HUES48 (cell line): ENCODE data around the gene RHOC.
A peak's percentile ranks its signal among the peaks of the same experiment; 100 is the strongest.

Experiments used
- H3K27ac ChIP-seq: one replicate; pipeline ENCODE4 v1.7.0; 2013; ENCODE audit warnings: low read depth, low read length, inconsistent platforms
- H3K27me3 ChIP-seq: 2 replicates; pipeline ENCODE4 v1.6.1; 2013; ENCODE audit warnings: mild to moderate bottlenecking, low read length; ENCODE audit not compliant: control insufficient read depth, insufficient read depth
- H3K36me3 ChIP-seq: 2 replicates; pipeline ENCODE4 v1.6.1; 2013; ENCODE audit warnings: low read length; ENCODE audit not compliant: control insufficient read depth, insufficient read depth
- H3K4me1 ChIP-seq: 2 replicates; pipeline ENCODE4 v1.6.1; 2013; ENCODE audit warnings: mild to moderate bottlenecking, low read length; ENCODE audit not compliant: control insufficient read depth, insufficient read depth
- H3K4me3 ChIP-seq: 2 replicates; pipeline ENCODE4 v1.5.1; 2013; ENCODE audit warnings: mild to moderate bottlenecking, low read depth, low read length
- H3K9ac ChIP-seq: 2 replicates; pipeline ENCODE4 v1.6.1; 2013; ENCODE audit warnings: mild to moderate bottlenecking, low read depth, low read length, moderate library complexity
- H3K9me3 ChIP-seq: 2 replicates; pipeline ENCODE4 v1.6.1; 2013; ENCODE audit warnings: low read length; ENCODE audit not compliant: control insufficient read depth, insufficient read depth

The RHOC gene

DNA sequence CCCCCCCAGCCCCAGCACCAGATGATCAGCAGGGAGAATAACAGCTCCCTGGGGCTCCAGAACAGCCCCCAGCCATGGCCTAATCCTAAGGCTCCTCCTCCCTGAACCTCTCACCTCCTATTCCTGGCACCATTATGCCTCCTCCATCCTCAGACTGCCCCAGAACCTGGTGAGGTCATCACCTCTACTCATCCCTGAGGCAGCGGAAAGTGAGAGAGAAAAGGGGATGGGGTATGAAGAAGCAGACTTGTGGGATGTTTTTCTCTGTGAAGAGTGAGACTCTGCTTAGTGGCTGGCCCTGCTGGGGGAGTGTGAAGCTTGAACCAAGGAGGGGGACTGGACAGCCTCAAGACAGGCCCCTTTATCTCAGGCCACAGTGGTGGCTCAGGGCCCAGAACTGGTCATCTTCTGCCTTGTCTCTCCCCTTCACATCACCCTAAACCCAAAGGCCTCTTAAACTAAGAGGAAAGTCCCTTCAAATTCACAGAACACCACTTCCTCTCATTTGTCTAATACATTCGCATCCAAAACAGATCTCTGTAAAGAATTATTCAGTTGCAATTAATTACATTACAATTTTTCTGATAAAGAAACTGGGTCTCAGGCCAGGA, 10.4 kb upstream of the RHOC start:
- Histone ChIP-seq H3K36me3 (no peaks in the 10 kb centered on the region), H3K4me1 (peaks cover 14% of the 10 kb centered on the region), H3K9ac (no peak overlapping the region), H3K9me3 (no peaks in the 10 kb centered on the region), H3K27me3 (peaks cover 52% of the 10 kb centered on the region), H3K4me3 (no peak overlapping the region), H3K27ac (no peak overlapping the region)

DNA sequence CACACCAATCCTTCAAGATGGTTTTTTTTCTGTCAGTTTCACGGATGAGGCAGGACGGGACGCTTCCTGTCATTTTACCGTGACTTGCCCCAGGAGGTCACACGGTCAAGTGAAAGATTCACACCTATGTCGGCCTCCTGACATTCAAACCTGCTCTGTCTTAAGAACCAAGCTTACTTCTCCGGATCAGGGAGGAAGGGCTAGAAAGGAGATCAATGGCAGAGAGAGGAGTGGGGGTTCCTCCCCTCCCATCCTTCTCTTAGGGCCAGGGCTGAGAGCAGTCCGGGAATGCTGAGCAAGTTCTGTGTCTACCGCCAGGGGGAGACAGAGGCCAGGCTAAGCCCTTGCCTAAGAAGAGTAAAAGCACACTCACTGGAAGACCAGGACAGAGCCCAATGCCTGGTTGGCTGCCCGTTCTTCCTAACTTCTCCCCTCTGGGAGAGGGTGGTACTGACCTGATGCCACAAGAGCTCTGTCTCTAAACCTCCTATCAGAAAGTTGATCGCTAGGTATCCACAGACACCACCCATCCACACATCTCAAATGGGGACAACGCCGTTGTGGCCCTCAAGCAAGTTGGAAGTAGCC, 9.3 kb upstream of the RHOC start:
- Histone ChIP-seq H3K9me3 (no peaks in the 10 kb centered on the region), H3K4me1 (peaks cover 23% of the 10 kb centered on the region), H3K9ac (no peak overlapping the region), H3K27ac (no peak overlapping the region), H3K36me3 (no peaks in the 10 kb centered on the region), H3K27me3 (peaks cover 43% of the 10 kb centered on the region), H3K4me3 (peak overlapping the region; percentile 76)

GRCh38 chr1:112715264-112716053, 8.5 kb upstream of the RHOC start, which contains the start of gene PPM1J:
Gene PPM1J (minus strand): TSS chr1:112715332. CDS start chr1:112715301, 31 bp downstream.
- Histone ChIP-seq H3K4me3 (peak within 1 kb of the TSS; percentile 76), H3K9ac (no peak within 1 kb of the TSS; the same call in 1 of the 2 replicates), H3K27me3 (peaks cover 42% of the 10 kb centered on the region), H3K4me1 (peaks cover 28% of the 10 kb centered on the region), H3K9me3 (no peaks in the 10 kb centered on the region), H3K27ac (no peak within 1 kb of the TSS), H3K36me3 (peaks cover 4% of the 10 kb centered on the region; the same call in 1 of the 2 replicates)

DNA sequence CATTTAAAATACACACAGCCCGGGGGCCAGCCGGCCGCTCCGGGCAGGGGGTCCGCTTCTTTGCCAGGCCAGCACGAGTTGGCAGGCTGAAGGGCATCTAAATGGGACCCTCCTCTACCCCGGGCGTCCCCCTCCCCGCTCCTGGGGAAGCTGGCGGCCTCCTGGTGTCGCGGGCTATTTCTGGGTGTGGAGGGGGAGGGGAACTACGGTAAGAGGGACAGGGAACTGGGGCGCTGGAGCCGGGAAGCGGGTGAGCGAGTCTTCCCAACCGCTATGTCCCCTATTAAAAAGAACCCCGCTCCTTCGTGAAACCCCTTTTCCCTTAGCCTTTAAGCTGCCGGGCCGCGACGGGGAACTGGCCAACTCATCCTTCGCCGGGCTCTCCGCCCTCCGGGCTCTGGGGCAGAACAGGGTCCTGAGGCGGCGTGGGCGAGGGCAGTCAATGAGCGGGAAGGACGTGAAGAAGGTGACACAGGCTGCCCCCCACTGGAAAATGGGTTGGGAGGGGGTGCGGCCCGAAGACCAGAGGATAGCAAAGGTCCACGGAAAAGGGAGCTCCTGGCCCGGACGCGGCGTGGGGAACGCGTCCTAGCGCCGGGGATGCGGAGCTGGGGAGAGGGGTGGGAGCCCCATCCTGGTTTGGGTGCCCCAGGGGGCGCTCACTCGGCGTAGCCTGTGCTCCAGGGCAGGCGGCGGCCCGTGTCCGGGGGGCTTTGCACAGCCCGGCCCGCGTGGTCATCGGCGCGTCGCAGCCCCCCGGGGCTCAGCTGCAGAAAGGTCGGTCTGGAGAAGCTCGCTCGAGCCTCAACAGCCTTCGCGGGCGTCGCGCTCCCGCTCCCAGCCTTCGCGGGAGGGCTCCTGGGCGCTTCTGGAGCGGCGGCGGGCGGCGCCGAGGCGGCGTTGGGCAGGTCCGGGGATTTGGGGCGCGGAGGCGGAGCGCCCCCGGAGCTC, 7.7 kb upstream of the RHOC start:
- peaks cover 12% of the 10 kb centered on the region for H3K36me3 ChIP-seq
- peaks cover 28% of the 10 kb centered on the region for H3K4me1 ChIP-seq
- peak overlapping the region; percentile 76 for H3K4me3 ChIP-seq
- H3K9ac ChIP-seq, result no peak overlapping the region; the same call in 1 of the 2 replicates
- peaks cover 36% of the 10 kb centered on the region for H3K27me3 ChIP-seq
- no peak overlapping the region for H3K27ac ChIP-seq
- no peaks in the 10 kb centered on the region for H3K9me3 ChIP-seq

GRCh38 chr1:112713466-112714312, 6.8 kb upstream of the RHOC start:
- Histone ChIP-seq H3K4me1 (peaks cover 28% of the 10 kb centered on the region), H3K9me3 (no peaks in the 10 kb centered on the region), H3K9ac (no peak overlapping the region), H3K27me3 (peaks cover 30% of the 10 kb centered on the region), H3K36me3 (peaks cover 14% of the 10 kb centered on the region), H3K27ac (no peak overlapping the region), H3K4me3 (peak overlapping the region; percentile 76)

GRCh38 chr1:112712701-112713128, 5.8 kb upstream of the RHOC start:
- no peak overlapping the region for H3K4me3 ChIP-seq
- H3K27me3 ChIP-seq, result peaks cover 36% of the 10 kb centered on the region
- no peaks in the 10 kb centered on the region for H3K9me3 ChIP-seq
- no peak overlapping the region for H3K9ac ChIP-seq
- H3K4me1 ChIP-seq, result peaks cover 28% of the 10 kb centered on the region
- H3K36me3 ChIP-seq, result peaks cover 14% of the 10 kb centered on the region
- H3K27ac ChIP-seq, result no peak overlapping the region

DNA sequence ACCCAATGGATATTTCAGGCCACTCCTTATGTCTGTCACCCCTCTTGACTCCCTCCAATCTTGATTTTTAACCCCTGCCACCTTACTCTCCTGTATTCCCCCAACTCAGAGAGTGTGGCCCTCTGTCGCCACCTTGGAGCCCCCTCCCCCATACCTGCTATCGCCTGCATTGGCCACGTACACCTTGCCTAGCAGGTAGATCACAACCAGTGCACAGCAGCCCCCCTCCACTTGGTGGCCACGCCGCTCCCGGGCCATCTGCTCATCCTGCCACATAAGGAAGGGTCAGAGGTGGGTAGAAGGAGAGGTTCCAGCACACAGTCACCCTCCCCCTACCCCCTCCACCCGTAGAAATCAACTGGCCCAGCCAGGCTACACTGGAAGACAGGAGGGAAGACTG, 5.3 kb upstream of the RHOC start:
- Histone ChIP-seq H3K9me3 (no peaks in the 10 kb centered on the region), H3K36me3 (peaks cover 14% of the 10 kb centered on the region), H3K4me1 (peaks cover 28% of the 10 kb centered on the region), H3K27me3 (peaks cover 37% of the 10 kb centered on the region), H3K4me3 (no peak overlapping the region), H3K9ac (no peak overlapping the region), H3K27ac (no peak overlapping the region)

- Histone ChIP-seq H3K4me1 (peaks cover 28% of the 10 kb centered on the region), H3K4me3 (no peak overlapping the region), H3K36me3 (peaks cover 14% of the 10 kb centered on the region), H3K27me3 (peaks cover 37% of the 10 kb centered on the region), H3K9me3 (no peaks in the 10 kb centered on the region), H3K27ac (no peak overlapping the region), H3K9ac (no peak overlapping the region)
Observed at GRCh38 chr1:112711670-112712069, 4.7 kb upstream of the RHOC start.

DNA sequence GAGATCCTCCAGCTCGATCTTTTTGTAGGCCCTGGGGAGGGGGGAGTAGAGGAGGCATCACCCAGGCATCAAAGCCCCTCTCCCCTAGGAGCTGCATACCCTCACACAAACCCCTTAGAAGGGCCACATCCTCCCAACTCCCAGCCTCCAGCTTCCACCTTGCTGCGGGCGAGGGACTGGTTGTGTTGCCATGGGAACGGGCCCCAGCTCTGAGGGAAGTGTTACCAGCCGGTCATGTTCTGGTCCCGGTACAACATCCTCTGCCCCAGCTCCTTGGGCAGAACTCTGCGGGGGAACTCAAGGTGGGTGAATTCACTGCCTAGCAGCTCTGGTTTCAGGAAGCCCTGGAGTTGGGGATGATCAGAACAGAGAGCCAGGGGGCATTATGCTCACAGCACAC, 4.1 kb upstream of the RHOC start:
- no peak overlapping the region for H3K9ac ChIP-seq
- H3K4me1 ChIP-seq, result peaks cover 28% of the 10 kb centered on the region
- no peak overlapping the region for H3K27ac ChIP-seq
- H3K9me3 ChIP-seq, result no peaks in the 10 kb centered on the region
- H3K36me3 ChIP-seq, result peaks cover 14% of the 10 kb centered on the region
- H3K27me3 ChIP-seq, result peaks cover 37% of the 10 kb centered on the region
- H3K4me3 ChIP-seq, result no peak overlapping the region

- no peak overlapping the region for H3K4me3 ChIP-seq
- peaks cover 14% of the 10 kb centered on the region for H3K36me3 ChIP-seq
- H3K4me1 ChIP-seq, result peaks cover 28% of the 10 kb centered on the region
- H3K9ac ChIP-seq, result no peak overlapping the region
- peaks cover 37% of the 10 kb centered on the region for H3K27me3 ChIP-seq
- no peak overlapping the region for H3K27ac ChIP-seq
- H3K9me3 ChIP-seq, result no peaks in the 10 kb centered on the region
Observed at GRCh38 chr1:112710586-112710985, 3.7 kb upstream of the RHOC start.
